Endothelial cell of umbilical vein (primary cell): ENCODE data around the gene NAA60. TPM values are rescaled to one million over a fixed set of nuclear protein-coding genes. Genes with fewer than 3 reads are reported as not detected.

Source experiments
- BruUV-seq: library from RNA; stranded (reverse); fragments of 400-500 nt; replicated peaks from 2 replicates; lab custom pipeline; 2021; lab: Mats Ljungman, UMichigan
- CTCF ChIA-PET: fragments of 300-600, 350-600 bp; sonication (Branson Sonifier 250); formaldehyde crosslinking; loops from one replicate; lab custom pipeline; 2021; ENCODE audit warnings: antibody characterized with exemption, inconsistent platforms; lab: Charles Lee
- POLR2A ChIA-PET: fragments of 300-600, 350-600 bp; sonication (Branson Sonifier 250); formaldehyde crosslinking; loops from one replicate; lab custom pipeline; 2021; ENCODE audit warnings: antibody characterized with exemption, inconsistent platforms; lab: Charles Lee
- DNase-seq: peaks from one replicate; pipeline ENCODE4 v3.0.0-alpha.2; 2011; ENCODE audit warnings: low read depth, low spot score
- FAIRE-seq: peaks from 2 replicates; lab custom pipeline; 2011; peaks lifted over from hg19 to GRCh38; lab: Jason Lieb, UNC
- H2AFZ ChIP-seq: 2 replicates; pipeline ENCODE4 v1.6.0; 2012; ENCODE audit warnings: low read depth, low read length, control low read depth, inconsistent platforms
- H3K27ac ChIP-seq: 2 replicates; pipeline ENCODE4 v1.5.1; 2011; ENCODE audit warnings: low read depth, mild to moderate bottlenecking, control low read depth, low read length, moderate library complexity; ENCODE audit not compliant: insufficient read depth
- H3K27me3 ChIP-seq, 2 experiments: 2 replicates each; pipeline versions ENCODE4 v1.6.0 to v1.6.1; 2011; ENCODE audit warnings: low read length in 2 of 2, mixed read lengths in 1 of 2; ENCODE audit not compliant: control insufficient read depth in 2 of 2, insufficient read depth in 2 of 2
- H3K36me3 ChIP-seq, 2 experiments: 2 replicates in 1 of 2; 3 replicates in 1 of 2; pipeline ENCODE4 v1.5.1; 2011; ENCODE audit warnings: low read length in 2 of 2, mild to moderate bottlenecking in 1 of 2, moderate library complexity in 1 of 2; ENCODE audit not compliant: control insufficient read depth in 2 of 2, insufficient read depth in 2 of 2; ENCODE audit errors: extremely low read depth in 1 of 2
- H3K4me1 ChIP-seq: 3 replicates; pipeline ENCODE4 v1.5.1; 2011; ENCODE audit warnings: mild to moderate bottlenecking, low read length; ENCODE audit not compliant: control insufficient read depth, insufficient read depth; ENCODE audit errors: extremely low read depth
- H3K4me2 ChIP-seq: 2 replicates; pipeline ENCODE4 v1.6.1; 2011; ENCODE audit warnings: low read length, control low read depth, mixed read lengths; ENCODE audit not compliant: insufficient read depth
- H3K4me3 ChIP-seq, 3 experiments: fragments of 200-600 bp in 1 of 3; sonication (generic), shearing (Covaris generic) in 1 of 3; replicated peaks in 1 of 3; 2 replicates each; pipeline ENCODE4 v1.5.1; 2011 to 2016; ENCODE audit warnings: control low read depth in 3 of 3, low read length in 3 of 3, mild to moderate bottlenecking in 2 of 3, inconsistent platforms in 1 of 3, low read depth in 1 of 3, moderate library complexity in 1 of 3; ENCODE audit not compliant: insufficient read depth in 1 of 3
- H3K79me2 ChIP-seq: 2 replicates; pipeline ENCODE4 v1.6.0; 2012; ENCODE audit warnings: low read length, inconsistent platforms; ENCODE audit not compliant: control insufficient read depth, insufficient read depth
- H3K9ac ChIP-seq: replicated peaks from 2 replicates; pipeline ENCODE3; 2011; ENCODE audit warnings: low read length, control low read depth; ENCODE audit not compliant: insufficient read depth; ENCODE audit errors: extremely low read depth
- H3K9me1 ChIP-seq: replicated peaks from 3 replicates; pipeline ENCODE4 v1.6.0; 2011; ENCODE audit warnings: mild to moderate bottlenecking, low read length; ENCODE audit not compliant: control insufficient read depth, insufficient read depth; ENCODE audit errors: extremely low read depth
- H3K9me3 ChIP-seq: replicated peaks from 2 replicates; pipeline ENCODE4 v1.5.1; 2012; ENCODE audit warnings: low read length, inconsistent platforms; ENCODE audit not compliant: control insufficient read depth, insufficient read depth
- H4K20me1 ChIP-seq: replicated peaks from 2 replicates; pipeline ENCODE3; 2011; ENCODE audit warnings: mild to moderate bottlenecking, low read length; ENCODE audit not compliant: control insufficient read depth, insufficient read depth; ENCODE audit errors: extremely low read depth
- EZH2 ChIP-seq: IDR thresholded peaks from 2 replicates; pipeline ENCODE4 v1.6.1; 2012; ENCODE audit warnings: borderline replicate concordance, low read depth, mild to moderate bottlenecking, moderate library complexity, low read length, inconsistent platforms; ENCODE audit not compliant: severe bottlenecking
- FOS ChIP-seq: IDR thresholded peaks from 2 replicates; pipeline ENCODE4 v1.6.1; 2011; ENCODE audit warnings: mild to moderate bottlenecking, low read length, moderate library complexity, borderline replicate concordance; ENCODE audit not compliant: insufficient read depth
- GATA2 ChIP-seq: IDR thresholded peaks from 2 replicates; pipeline ENCODE4 v1.7.0; 2011; ENCODE audit warnings: low read depth, mild to moderate bottlenecking, moderate library complexity, mixed read lengths, low read length; ENCODE audit not compliant: insufficient read length, insufficient read depth
- JUN ChIP-seq: IDR thresholded peaks from 2 replicates; pipeline ENCODE4 v1.6.1; 2011; ENCODE audit warnings: borderline replicate concordance, low read depth; ENCODE audit not compliant: insufficient read length, insufficient read depth
- MAX ChIP-seq: IDR thresholded peaks from 2 replicates; pipeline ENCODE4 v1.6.1; 2011; ENCODE audit not compliant: insufficient read depth, insufficient read length
- MYC ChIP-seq: IDR thresholded peaks from one replicate; pipeline ENCODE4 v1.6.1; 2011; ENCODE audit warnings: mild to moderate bottlenecking, low read depth, low read length
- POLR2A ChIP-seq: IDR thresholded peaks from 2 replicates; pipeline ENCODE4 v1.6.1; 2012; ENCODE audit warnings: low read depth, mild to moderate bottlenecking, control low read depth, low read length
- POLR2AphosphoS5 ChIP-seq: IDR thresholded peaks from 2 replicates; pipeline ENCODE4 v1.6.1; 2012; ENCODE audit warnings: low read depth, mild to moderate bottlenecking, control low read depth, low read length, moderate library complexity; ENCODE audit not compliant: insufficient read depth
- dilution Hi-C: fragments of 300-500 bp; cut with MboI; formaldehyde crosslinking; loops from one replicate; pipeline ENCODE4 v1.15.0; 2019; ENCODE audit warnings: low sequenced_read_pairs; ENCODE audit not compliant: extremely low pct_ligation_motif_present
- intact Hi-C: fragments of 100-400 bp; cut with micrococcal nuclease; formaldehyde crosslinking; loops from one replicate; pipeline ENCODE4 v1.10.0; 2022
- polyA plus RNA-seq, 4 experiments: library from polyadenylated mRNA; depleted of rRNA in 3 of 4; stranded (reverse) in 3 of 4; unstranded in 1 of 4; fragments of >200 nt; gene quantifications; 2 replicates each; pipeline versions ENCODE4 v1.2.1 to v1.2.3, GENCODE V29; 2011 to 2012; ENCODE audit warnings: missing spikeins in 1 of 4
- total RNA-seq: library from RNA; stranded (reverse); gene quantifications from 2 replicates; pipeline ENCODE4 v1.2.3, GENCODE V29; 2021
- TF ChIP-seq, protein P1 (sequence below), 2 donors: IDR thresholded peaks; 1 replicate in 1 of 2; 2 replicates in 1 of 2; pipeline ENCODE4 v1.5.1; 2011; ENCODE audit warnings: low read length in 2 of 2, mild to moderate bottlenecking in 2 of 2, moderate library complexity in 2 of 2, control low read depth in 1 of 2, inconsistent platforms in 1 of 2, low read depth in 1 of 2; ENCODE audit not compliant: insufficient read depth in 1 of 2; ENCODE audit errors: extremely low read depth in 1 of 2

Gene NAA60
- total and polyA plus RNA-seq, 2 donors (not counting 3 experiments of a cell fraction or from before 2014, with no cell fraction given): 22.1 to 42.9 TPM

DNA sequence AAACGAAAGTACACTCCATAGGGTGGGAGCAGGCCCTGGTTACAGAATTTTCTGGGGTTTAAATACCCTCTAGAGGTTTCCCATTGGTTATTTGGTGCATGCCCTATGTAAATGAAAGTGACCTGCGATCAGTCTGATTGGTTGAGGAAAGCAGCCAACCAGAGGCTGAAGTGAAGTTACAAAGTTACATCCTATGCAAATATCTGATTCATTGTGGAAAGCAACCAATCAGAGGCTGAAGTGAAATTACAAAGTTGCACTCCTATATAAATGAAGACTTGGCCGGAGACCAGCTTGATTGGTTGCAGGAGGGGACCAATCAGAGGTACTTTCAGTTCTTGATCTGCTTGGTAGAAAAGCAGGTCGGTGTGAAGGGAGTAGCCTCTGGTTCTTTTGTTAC, 24.4 kb downstream of the NAA60 start:
- Histone ChIP-seq H3K9me1 (no peaks in the 10 kb centered on the region), H3K4me1 (peaks cover 6% of the 10 kb centered on the region), H3K4me2 (no peak overlapping the region), H3K9me3 (no peaks in the 10 kb centered on the region), H3K9ac (no peak overlapping the region), H3K4me3 (no peak overlapping the region), H3K27ac (no peak overlapping the region), H3K79me2 (peaks cover 87% of the 10 kb centered on the region), H4K20me1 (peaks cover 4% of the 10 kb centered on the region), H3K27me3 (no peaks in the 10 kb centered on the region), H2AFZ (no peak overlapping the region), H3K36me3 (peaks cover 4% of the 10 kb centered on the region in 2 experiments)
- TF ChIP-seq POLR2A: no peak
- BruUV-seq: no TSS peak
- FAIRE-seq (peak; percentile 66), DNase-seq (peak; percentile 47)
- ChIA-PET POLR2A (no interaction called here), CTCF (no interaction called here)
- intact Hi-C loops: no loop called here
- dilution Hi-C loops: no loop called here

GRCh38 chr16:3468501-3468900, 25.0 kb downstream of the NAA60 start:
- H3K9me1 ChIP-seq: no peaks in the 10 kb centered on the region
- FAIRE-seq: no peak
- H3K27ac ChIP-seq: no peak overlapping the region
- H3K4me1 ChIP-seq: peaks cover 6% of the 10 kb centered on the region
- no peak overlapping the region for H3K4me3 ChIP-seq
- peaks cover 87% of the 10 kb centered on the region for H3K79me2 ChIP-seq
- H3K9me3 ChIP-seq: no peaks in the 10 kb centered on the region
- H2AFZ ChIP-seq: no peak overlapping the region
- BruUV-seq: no TSS peak
- H3K9ac ChIP-seq: no peak overlapping the region
- dilution Hi-C loops: no loop called here
- no peak for DNase-seq
- H3K36me3 ChIP-seq: peaks cover 4% of the 10 kb centered on the region in 2 experiments
- H4K20me1 ChIP-seq: peaks cover 4% of the 10 kb centered on the region
- ChIA-PET CTCF (no interaction called here), POLR2A (no interaction called here)
- intact Hi-C loops: no loop called here
- no peaks in the 10 kb centered on the region for H3K27me3 ChIP-seq
- H3K4me2 ChIP-seq: no peak overlapping the region
- TF ChIP-seq POLR2AphosphoS5 (no peak), FOS (no peak), GATA2 (no peak), MAX (no peak), POLR2A (no peak), EZH2 (no peak), MYC (no peak), JUN (no peak)
- TF ChIP-seq, protein P1, sequence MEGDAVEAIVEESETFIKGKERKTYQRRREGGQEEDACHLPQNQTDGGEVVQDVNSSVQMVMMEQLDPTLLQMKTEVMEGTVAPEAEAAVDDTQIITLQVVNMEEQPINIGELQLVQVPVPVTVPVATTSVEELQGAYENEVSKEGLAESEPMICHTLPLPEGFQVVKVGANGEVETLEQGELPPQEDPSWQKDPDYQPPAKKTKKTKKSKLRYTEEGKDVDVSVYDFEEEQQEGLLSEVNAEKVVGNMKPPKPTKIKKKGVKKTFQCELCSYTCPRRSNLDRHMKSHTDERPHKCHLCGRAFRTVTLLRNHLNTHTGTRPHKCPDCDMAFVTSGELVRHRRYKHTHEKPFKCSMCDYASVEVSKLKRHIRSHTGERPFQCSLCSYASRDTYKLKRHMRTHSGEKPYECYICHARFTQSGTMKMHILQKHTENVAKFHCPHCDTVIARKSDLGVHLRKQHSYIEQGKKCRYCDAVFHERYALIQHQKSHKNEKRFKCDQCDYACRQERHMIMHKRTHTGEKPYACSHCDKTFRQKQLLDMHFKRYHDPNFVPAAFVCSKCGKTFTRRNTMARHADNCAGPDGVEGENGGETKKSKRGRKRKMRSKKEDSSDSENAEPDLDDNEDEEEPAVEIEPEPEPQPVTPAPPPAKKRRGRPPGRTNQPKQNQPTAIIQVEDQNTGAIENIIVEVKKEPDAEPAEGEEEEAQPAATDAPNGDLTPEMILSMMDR (IDR thresholded peaks at IDR 0.05; ENCODE audit: extremely low read depth in 1 of 2, insufficient read depth in 1 of 2, low read depth in 1 of 2, low read length in 2 of 2): no peak
